ENCODE data around the gene USO1. TPM values are rescaled to one million over a fixed set of nuclear protein-coding genes. Genes with fewer than 3 reads are reported as not detected.

USO1 gene
- total and polyA plus RNA-seq, 2 experiments from 2014 or later, result 113 to 277 TPM

GRCh38 chr4:75786526-75786925, 62.1 kb downstream of the USO1 start (continued):
- TF ChIP-seq CTCF (conservative IDR thresholded peaks at IDR 0.05; ENCODE audit: low read depth in 2 of 2) (no peak), ZNF114 (CRISPR knock-in tag; IDR thresholded peaks at IDR 0.05) (no peak), CREB1 (CRISPR knock-in tag; IDR thresholded peaks at IDR 0.05; ENCODE audit: low read depth) (no peak), POLR2AphosphoS5 (IDR thresholded peaks at IDR 0.05; ENCODE audit: low read depth) (no peak), EZH2phosphoT487 (IDR thresholded peaks at IDR 0.05; ENCODE audit: unreplicated experiment) (no peak), NANOG (IDR thresholded peaks at IDR 0.05; ENCODE audit: borderline replicate concordance) (no peak)

GRCh38 chr4:75786938-75787337, 62.6 kb downstream of the USO1 start:
- no peaks in the 10 kb centered on the region for H3K9me2 ChIP-seq (ENCODE audit: insufficient read depth)
- H3K4me1 Mint-ChIP-seq, result no peaks in the 10 kb centered on the region
- ATAC-seq, result no peak
- H3K79me2 ChIP-seq (replicated peaks; ENCODE audit: insufficient read depth), result no peaks in the 10 kb centered on the region
- H3K27me3 Mint-ChIP-seq (ENCODE audit: insufficient read depth, low read depth, poor library complexity), result no peaks in the 10 kb centered on the region
- no peak overlapping the region for H3K4me2 ChIP-seq
- H3K27me3 ChIP-seq (ENCODE audit: insufficient read depth), result no peaks in the 10 kb centered on the region
- H3K4me1 ChIP-seq (ENCODE audit: insufficient read depth), result no peaks in the 10 kb centered on the region
- no peak overlapping the region for H3K4me3 ChIP-seq
- peaks cover 38% of the 10 kb centered on the region for H3K36me3 Mint-ChIP-seq (ENCODE audit: low read depth)
- H3K4me3 Mint-ChIP-seq, result no peak overlapping the region
- no peaks in the 10 kb centered on the region for H3K9me3 Mint-ChIP-seq
- H2AFZ ChIP-seq, result no peak overlapping the region
- no peak overlapping the region for H3K27ac ChIP-seq (ENCODE audit: low read depth)
- H4K20me1 ChIP-seq (replicated peaks; ENCODE audit: insufficient read depth), result no peaks in the 10 kb centered on the region; the same call in 1 of the 2 replicates
- no peak for DNase-seq (ENCODE audit: low spot score)
- H3F3A ChIP-seq (replicated peaks; ENCODE audit: low read depth), result no peaks in the 10 kb centered on the region
- H3K36me3 ChIP-seq (ENCODE audit: insufficient read depth), result peaks cover 74% of the 10 kb centered on the region
- no peak overlapping the region for H3K27ac Mint-ChIP-seq
- TF ChIP-seq EZH2 (IDR thresholded peaks at IDR 0.05; ENCODE audit: low read depth, unreplicated experiment) (no peak), NANOG (IDR thresholded peaks at IDR 0.05; ENCODE audit: borderline replicate concordance) (no peak), CREB1 (CRISPR knock-in tag; IDR thresholded peaks at IDR 0.05; ENCODE audit: low read depth) (no peak), ZNF331 (CRISPR knock-in tag; IDR thresholded peaks at IDR 0.05; ENCODE audit: low read depth) (no peak), STAT1 (IDR thresholded peaks at IDR 0.05; ENCODE audit: unreplicated experiment) (no peak), EZH2phosphoT487 (IDR thresholded peaks at IDR 0.05; ENCODE audit: unreplicated experiment) (no peak), JUNB (IDR thresholded peaks at IDR 0.05; ENCODE audit: unreplicated experiment) (no peak), ZNF462 (CRISPR knock-in tag; IDR thresholded peaks at IDR 0.05) (no peak), CTCF (conservative IDR thresholded peaks at IDR 0.05; ENCODE audit: low read depth in 2 of 2) (no peak), REST (IDR thresholded peaks at IDR 0.05; ENCODE audit: unreplicated experiment) (no peak)

Measured in GM23338 (cell line).